GM12878 (cell line): Measurements from ENCODE around the gene TIGD4. TPM values are rescaled to one million over a fixed set of nuclear protein-coding genes. Genes with fewer than 3 reads are reported as not detected.
A peak's percentile ranks its signal among the peaks of the same experiment; 100 is the strongest.

ENCODE experiments used
- ATAC-seq: fragments of 200-7000 bp; cut with Tn5 transposase; 3 replicates; pipeline ENCODE4 v1.9.1; 2020; ENCODE audit warnings: mild to moderate bottlenecking, moderate library complexity
- BruUV-seq: library from RNA; stranded (reverse); fragments of 400-500 nt; replicated peaks from 2 replicates; lab custom pipeline; 2021; lab: Mats Ljungman, UMichigan
- CTCF ChIA-PET: fragments of 300-600 bp; sonication (Branson Sonifier 250); formaldehyde crosslinking; extraction: SDS; loops from one replicate; lab custom pipeline; 2021; ENCODE audit warnings: inconsistent platforms; lab: Yijun Ruan, JAX
- POLR2A ChIA-PET: fragments of 350-600 bp; formaldehyde crosslinking; extraction: SDS; loops from one replicate; lab custom pipeline; 2021; ENCODE audit warnings: inconsistent platforms; lab: Charles Lee
- RAD21 ChIA-PET: fragments of 300-600 bp; sonication (Branson Sonifier 250); formaldehyde crosslinking; loops from one replicate; lab custom pipeline; 2023; ENCODE audit warnings: antibody characterized with exemption; ENCODE audit not compliant: unreplicated experiment; lab: Charles Lee
- SMC1A ChIA-PET: fragments of 300-600 bp; sonication (Branson Sonifier 250); formaldehyde crosslinking; loops from one replicate; lab custom pipeline; 2023; ENCODE audit not compliant: unreplicated experiment, uncharacterized antibody; lab: Charles Lee
- DNase-seq: peaks from one replicate; pipeline ENCODE4 v3.0.0-alpha.2; 2011; ENCODE audit warnings: low read depth, low spot score
- FAIRE-seq: peaks from 3 replicates; lab custom pipeline; 2011; peaks lifted over from hg19 to GRCh38; lab: Jason Lieb, UNC
- H2AFZ ChIP-seq: 2 replicates; pipeline ENCODE4 v1.6.0; 2011; ENCODE audit warnings: low read depth, low read length, control low read depth; ENCODE audit not compliant: control insufficient read depth
- H3K27ac ChIP-seq: 2 replicates; pipeline ENCODE4 v1.5.1; 2011; ENCODE audit warnings: control low read depth; ENCODE audit not compliant: control insufficient read depth, insufficient read depth
- H3K27me3 ChIP-seq, 2 experiments: replicated peaks in 1 of 2; 2 replicates each; pipeline versions ENCODE4 v1.6.0 to v1.6.1; 2011; ENCODE audit warnings: low read length in 1 of 2; ENCODE audit not compliant: control insufficient read depth in 2 of 2, insufficient read depth in 2 of 2
- H3K36me3 ChIP-seq, 2 experiments: 2 replicates each; pipeline ENCODE4 v1.5.1; 2011; ENCODE audit warnings: low read length in 1 of 2; ENCODE audit not compliant: control insufficient read depth in 2 of 2, insufficient read depth in 2 of 2
- H3K4me1 ChIP-seq: 2 replicates; pipeline ENCODE4 v1.6.1; 2011; ENCODE audit warnings: mild to moderate bottlenecking, low read length, moderate library complexity, mixed read lengths; ENCODE audit not compliant: control insufficient read depth, insufficient read depth
- H3K4me2 ChIP-seq: 2 replicates; pipeline ENCODE4 v1.6.0; 2011; ENCODE audit warnings: control low read depth; ENCODE audit not compliant: control insufficient read depth, insufficient read depth
- H3K4me3 ChIP-seq: fragments of 200-600 bp; sonication (generic); 2 replicates; pipeline ENCODE4 v1.5.1; 2016
- H3K79me2 ChIP-seq: 2 replicates; pipeline ENCODE4 v1.6.0; 2011; ENCODE audit warnings: low read length; ENCODE audit not compliant: control insufficient read depth, insufficient read depth
- H3K9ac ChIP-seq: 2 replicates; pipeline ENCODE4 v1.8.0; 2011; ENCODE audit warnings: low read length, control low read depth, mixed read lengths; ENCODE audit not compliant: control insufficient read depth, insufficient read depth
- H3K9me3 ChIP-seq: replicated peaks from 3 replicates; pipeline ENCODE4 v1.5.1; 2011; ENCODE audit warnings: mild to moderate bottlenecking, low read length; ENCODE audit not compliant: control insufficient read depth, insufficient read depth
- H4K20me1 ChIP-seq: 2 replicates; pipeline ENCODE4 v1.6.0; 2011; ENCODE audit not compliant: control insufficient read depth, insufficient read depth
- ATF7 ChIP-seq: fragments of 450-650 bp; IDR thresholded peaks from 2 replicates; pipeline ENCODE4 v1.6.1; 2016; ENCODE audit warnings: low read depth, mild to moderate bottlenecking
- BACH1 ChIP-seq: fragments of 450-650 bp; IDR thresholded peaks from 2 replicates; pipeline ENCODE4 v1.6.1; 2017; ENCODE audit warnings: mild to moderate bottlenecking, borderline replicate concordance
- CHD4 ChIP-seq: fragments of 200-600 bp; sonication (generic); IDR thresholded peaks from 2 replicates; pipeline ENCODE4 v1.6.1; 2016; ENCODE audit warnings: mild to moderate bottlenecking
- E4F1 ChIP-seq: fragments of 450-650 bp; IDR thresholded peaks from 2 replicates; pipeline ENCODE4 v1.6.1; 2018; ENCODE audit warnings: borderline replicate concordance, mild to moderate bottlenecking; ENCODE audit not compliant: partially characterized antibody
- ESRRA ChIP-seq: IDR thresholded peaks from 2 replicates; pipeline ENCODE4 v1.6.1; 2012; ENCODE audit warnings: mild to moderate bottlenecking, low read length, improper control_type of control experiment
- FOXM1 ChIP-seq: IDR thresholded peaks from 2 replicates; pipeline ENCODE4 v1.6.1; 2012; ENCODE audit warnings: low read depth, mild to moderate bottlenecking, inconsistent platforms, low read length, moderate library complexity
- HDAC2 ChIP-seq: fragments of 200-600 bp; sonication (generic); IDR thresholded peaks from 2 replicates; pipeline ENCODE4 v1.6.1; 2017
- KDM1A ChIP-seq: fragments of 200-600 bp; sonication (generic); IDR thresholded peaks from 2 replicates; pipeline ENCODE4 v1.6.1; 2016; ENCODE audit warnings: borderline replicate concordance
- NR2F1 ChIP-seq: fragments of 450-650 bp; conservative IDR thresholded peaks from 2 replicates; pipeline ENCODE4 v1.6.1; 2017; ENCODE audit warnings: mild to moderate bottlenecking
- PAX5 ChIP-seq: IDR thresholded peaks from 2 replicates; pipeline ENCODE4 v1.6.1; 2011; ENCODE audit warnings: low read depth, low read length, borderline replicate concordance
- PRDM15 ChIP-seq: fragments of 450-650 bp; formaldehyde crosslinking; IDR thresholded peaks from 2 replicates; pipeline ENCODE4 v1.4.0; 2020; ENCODE audit warnings: mild to moderate bottlenecking, moderate library complexity
- RBBP5 ChIP-seq: fragments of 200-600 bp; sonication (generic); conservative IDR thresholded peaks from 2 replicates; pipeline ENCODE4 v1.6.1; 2016
- ZNF217 ChIP-seq: fragments of 450-650 bp; IDR thresholded peaks from 2 replicates; pipeline ENCODE4 v1.6.1; 2017; ENCODE audit warnings: antibody characterized with exemption, mild to moderate bottlenecking
- WGBS: methylation state at CpG from one replicate; pipeline ENCODE4 v1.1.6; 2016; ENCODE audit warnings: low lambda C conversion rate; ENCODE audit not compliant: insufficient replicate concordance, insufficient coverage; ENCODE audit errors: missing lambda C conversion rate; 5-methylcytosine and 5-hydroxymethylcytosine counted together
- in situ Hi-C: fragments of 300-500 bp; cut with MboI; formaldehyde crosslinking; loops from 9 replicates; pipeline ENCODE4 v1.14.3; 2018; ENCODE audit warnings: mixed read lengths
- intact Hi-C: fragments of 100-400 bp; cut with micrococcal nuclease; formaldehyde crosslinking; loops from one replicate; pipeline ENCODE4 v1.14.2; 2022; ENCODE audit not compliant: unreplicated experiment
- polyA plus RNA-seq, 11 experiments: library from polyadenylated mRNA; depleted of rRNA in 4 of 11; unstranded in 6 of 11; stranded (reverse) in 5 of 11; fragments of >200 nt; fragmentation: Nextera tagmentation in 4 of 11; fragmentation: Illumina TruSeq in 1 of 11; extraction: Ambion mirVana in 4 of 11; extraction: Trizol in 1 of 11; gene quantifications; 1 replicate in 1 of 11; 2 replicates in 10 of 11; pipeline versions ENCODE4 v1.2.1 to v1.2.3, GENCODE V29; 2011 to 2016; ENCODE audit warnings: inconsistent platforms in 2 of 11, missing spikeins in 2 of 11, low read depth in 1 of 11
- total RNA-seq, 4 experiments: library from RNA; depleted of rRNA in 3 of 4; stranded (reverse); fragments of >200 nt in 3 of 4; fragmentation: Illumina TruSeq in 1 of 4; extraction: Trizol in 1 of 4; gene quantifications; 2 replicates each; pipeline versions ENCODE4 v1.2.1 to v1.2.3, GENCODE V29; 2013 to 2021
- TF ChIP-seq, protein P1 (sequence below): fragments of 450-650 bp; IDR thresholded peaks from 2 replicates; pipeline ENCODE4 v1.6.1; 2017; ENCODE audit warnings: mild to moderate bottlenecking, moderate library complexity

The TIGD4 gene
- total and polyA plus RNA-seq, 10 of the 15 experiments (the other 5 are each of a cell fraction or from before 2014, with no cell fraction given), result 0.20 to 1.6 (median 0.48) TPM

DNA sequence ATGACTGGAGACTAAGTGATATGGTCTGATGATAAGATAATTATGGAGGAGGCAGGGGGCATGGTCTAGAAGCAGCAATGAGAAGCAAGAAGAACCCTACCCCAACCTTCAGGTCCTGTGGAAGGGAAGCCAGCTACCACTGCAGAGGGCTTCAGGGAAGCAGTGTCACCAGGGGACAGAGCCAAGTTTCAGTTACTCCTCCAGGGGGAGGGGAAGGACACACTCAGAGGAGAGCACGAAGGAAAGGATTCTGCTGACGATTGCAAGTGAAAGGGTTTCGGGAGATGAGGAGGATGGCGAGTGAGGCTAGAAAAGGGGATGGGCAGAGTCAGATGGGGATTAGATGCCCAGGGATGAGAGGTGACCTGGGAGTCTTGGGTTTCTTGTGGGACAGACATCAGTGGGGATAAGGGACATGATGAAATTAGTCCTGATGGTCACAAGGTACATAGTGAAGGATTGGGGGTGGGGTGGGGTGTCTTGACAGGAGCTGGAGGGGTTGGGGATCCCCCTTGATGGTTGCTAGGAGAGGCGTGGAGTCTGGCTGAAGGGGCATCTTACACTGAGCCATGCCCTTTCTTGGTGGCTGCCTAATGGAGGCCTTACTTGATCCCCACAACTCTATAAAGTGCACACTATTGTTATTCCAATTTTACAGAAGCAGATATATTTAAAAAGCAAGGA, 45.4 kb downstream of the TIGD4 start:
- peaks cover 8% of the 10 kb centered on the region; the same call in 1 of the 2 replicates for H3K4me1 ChIP-seq
- ChIA-PET RAD21 (interaction anchor here (0.8 to 4.6 kb wide), 17 partner anchors 12 to 325 kb away, joined by 3 to 56 read pairs (median 8); partner anchors contain the start of genes ARFIP1, TIGD4 and TMEM154), POLR2A (no interaction called here), SMC1A (interaction anchor here (0.6 to 11.8 kb wide), 17 partner anchors 36 to 335 kb away, joined by 3 to 152 read pairs (median 11); partner anchors contain the start of gene TMEM154), CTCF (interaction anchor here (0.7 to 5.7 kb wide), 26 partner anchors 15 to 394 kb away, joined by 3 to 105 read pairs (median 6); partner anchors contain the start of gene TMEM154)
- H3K79me2 ChIP-seq, result no peaks in the 10 kb centered on the region
- H2AFZ ChIP-seq, result no peak overlapping the region
- intact Hi-C loops (loop anchor here (2.0 kb wide), 3 partner anchors 37 to 325 kb away; no protein-coding TSS in a partner anchor), in situ Hi-C loops (loop anchor here (5.0 kb wide), 1 partner anchor 227 kb away; no protein-coding TSS in a partner anchor)
- H3K4me3 ChIP-seq, result no peak overlapping the region
- H3K36me3 ChIP-seq, result no peaks in the 10 kb centered on the region
- BruUV-seq, result no TSS peak
- no peak overlapping the region for H3K9ac ChIP-seq
- H3K27ac ChIP-seq, result no peak overlapping the region
- ATAC-seq, result peak; percentile 63
- H3K4me2 ChIP-seq, result no peak overlapping the region
- no peak for DNase-seq
- 64% methylated on average over 5 of the region's 5 CpGs for WGBS
- H3K9me3 ChIP-seq, result no peaks in the 10 kb centered on the region
- FAIRE-seq, result no peak
- H3K27me3 ChIP-seq, result no peaks in the 10 kb centered on the region
- no peaks in the 10 kb centered on the region for H4K20me1 ChIP-seq
- TF ChIP-seq PRDM15, result no peak
- no peak for TF ChIP-seq PAX5
- TF ChIP-seq FOXM1, result no peak
- TF ChIP-seq HDAC2, result no peak
- TF ChIP-seq ZNF217, result no peak
- no peak for TF ChIP-seq KDM1A
- TF ChIP-seq ATF7, result no peak
- no peak for TF ChIP-seq BACH1
- TF ChIP-seq CHD4, result no peak
- no peak for TF ChIP-seq NR2F1
- TF ChIP-seq E4F1, result no peak
- no peak for TF ChIP-seq RBBP5
- TF ChIP-seq, protein P1, sequence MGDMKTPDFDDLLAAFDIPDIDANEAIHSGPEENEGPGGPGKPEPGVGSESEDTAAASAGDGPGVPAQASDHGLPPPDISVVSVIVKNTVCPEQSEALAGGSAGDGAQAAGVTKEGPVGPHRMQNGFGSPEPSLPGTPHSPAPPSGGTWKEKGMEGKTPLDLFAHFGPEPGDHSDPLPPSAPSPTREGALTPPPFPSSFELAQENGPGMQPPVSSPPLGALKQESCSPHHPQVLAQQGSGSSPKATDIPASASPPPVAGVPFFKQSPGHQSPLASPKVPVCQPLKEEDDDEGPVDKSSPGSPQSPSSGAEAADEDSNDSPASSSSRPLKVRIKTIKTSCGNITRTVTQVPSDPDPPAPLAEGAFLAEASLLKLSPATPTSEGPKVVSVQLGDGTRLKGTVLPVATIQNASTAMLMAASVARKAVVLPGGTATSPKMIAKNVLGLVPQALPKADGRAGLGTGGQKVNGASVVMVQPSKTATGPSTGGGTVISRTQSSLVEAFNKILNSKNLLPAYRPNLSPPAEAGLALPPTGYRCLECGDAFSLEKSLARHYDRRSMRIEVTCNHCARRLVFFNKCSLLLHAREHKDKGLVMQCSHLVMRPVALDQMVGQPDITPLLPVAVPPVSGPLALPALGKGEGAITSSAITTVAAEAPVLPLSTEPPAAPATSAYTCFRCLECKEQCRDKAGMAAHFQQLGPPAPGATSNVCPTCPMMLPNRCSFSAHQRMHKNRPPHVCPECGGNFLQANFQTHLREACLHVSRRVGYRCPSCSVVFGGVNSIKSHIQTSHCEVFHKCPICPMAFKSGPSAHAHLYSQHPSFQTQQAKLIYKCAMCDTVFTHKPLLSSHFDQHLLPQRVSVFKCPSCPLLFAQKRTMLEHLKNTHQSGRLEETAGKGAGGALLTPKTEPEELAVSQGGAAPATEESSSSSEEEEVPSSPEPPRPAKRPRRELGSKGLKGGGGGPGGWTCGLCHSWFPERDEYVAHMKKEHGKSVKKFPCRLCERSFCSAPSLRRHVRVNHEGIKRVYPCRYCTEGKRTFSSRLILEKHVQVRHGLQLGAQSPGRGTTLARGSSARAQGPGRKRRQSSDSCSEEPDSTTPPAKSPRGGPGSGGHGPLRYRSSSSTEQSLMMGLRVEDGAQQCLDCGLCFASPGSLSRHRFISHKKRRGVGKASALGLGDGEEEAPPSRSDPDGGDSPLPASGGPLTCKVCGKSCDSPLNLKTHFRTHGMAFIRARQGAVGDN, result no peak
- no peak for TF ChIP-seq ESRRA
